NT2/D1 (cell line): ENCODE measurements around the gene NEDD9.

Experiments used
- SUZ12 ChIP-seq: IDR thresholded peaks from 2 replicates; pipeline ENCODE4 v1.6.1; 2011; ENCODE audit not compliant: insufficient read length, insufficient read depth; ENCODE audit errors: extremely low read depth
- YY1 ChIP-seq: IDR thresholded peaks from 2 replicates; pipeline ENCODE4 v1.6.1; 2011; ENCODE audit not compliant: insufficient read length, insufficient read depth
- ZNF274 ChIP-seq: IDR thresholded peaks from 2 replicates; pipeline ENCODE4 v1.6.1; 2011; ENCODE audit warnings: mild to moderate bottlenecking, low read depth, low read length

DNA sequence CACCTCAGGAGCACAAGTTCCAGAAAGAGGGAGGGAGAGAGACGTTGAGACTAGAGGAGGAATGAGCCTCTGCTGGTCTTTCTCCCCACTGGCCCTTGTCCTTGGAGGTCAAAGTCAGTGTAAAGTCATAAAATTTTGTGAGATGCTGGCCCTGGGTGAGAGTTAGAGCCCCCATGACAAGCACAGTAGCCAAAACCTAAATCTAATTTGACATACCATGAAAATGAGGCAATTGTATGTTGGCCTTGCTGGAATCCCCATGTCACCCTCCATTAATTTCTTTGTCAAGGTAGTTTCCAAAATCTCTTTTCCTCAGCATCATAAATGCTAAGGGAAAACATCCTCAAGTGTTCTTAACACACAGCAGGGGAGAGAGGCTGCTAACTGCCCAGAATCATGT is 17.6 kb upstream of the NEDD9 start:
- TF ChIP-seq YY1 (no peak), ZNF274 (no peak), SUZ12 (no peak)
